WTC11 (cell line): ENCODE measurements around the gene AGBL5. TPM values are rescaled to one million over a fixed set of nuclear protein-coding genes. Genes with fewer than 3 reads are reported as not detected.

Source experiments
- ATAC-seq: fragments of 200-7000 bp; cut with Tn5 transposase; 2 replicates; pipeline ENCODE4 v1.10.0; 2021; ENCODE audit warnings: mild to moderate bottlenecking, moderate library complexity
- CTCF ChIA-PET: fragments of 300-600 bp; sonication (Branson Sonifier 250); formaldehyde crosslinking; loops from one replicate; lab custom pipeline; 2021; ENCODE audit warnings: antibody characterized with exemption; lab: Charles Lee
- POLR2A ChIA-PET: fragments of 350-600 bp; sonication (Branson Sonifier 250); formaldehyde crosslinking; loops from one replicate; lab custom pipeline; 2021; ENCODE audit warnings: antibody characterized with exemption; lab: Charles Lee
- DNase-seq: peaks from one replicate; pipeline ENCODE4 v3.0.0; 2021; ENCODE audit warnings: low spot score
- H3K27ac Mint-ChIP-seq: 2 replicates; pipeline ENCODE4 v1.8.0; 2021; ENCODE audit warnings: mixed read lengths
- H3K27me3 Mint-ChIP-seq: 2 replicates; pipeline ENCODE4 v1.8.0; 2021; ENCODE audit warnings: low read depth, mild to moderate bottlenecking, moderate library complexity, mixed read lengths
- H3K36me3 Mint-ChIP-seq: 2 replicates; pipeline ENCODE4 v1.8.0; 2021; ENCODE audit warnings: mixed read lengths
- H3K4me1 Mint-ChIP-seq: 2 replicates; pipeline ENCODE4 v1.8.0; 2022; ENCODE audit warnings: mixed read lengths
- H3K4me3 Mint-ChIP-seq: 2 replicates; pipeline ENCODE4 v1.8.0; 2021; ENCODE audit warnings: mild to moderate bottlenecking, moderate library complexity, mixed read lengths
- H3K9me3 Mint-ChIP-seq: 2 replicates; pipeline ENCODE4 v1.8.0; 2021; ENCODE audit warnings: mixed read lengths
- ESRRA ChIP-seq: sonication (generic); formaldehyde crosslinking; IDR thresholded peaks from 2 replicates; pipeline ENCODE4 v1.8.1; 2022; ENCODE audit warnings: mild to moderate bottlenecking, missing genetic modification reagents, borderline replicate concordance
- FOXK1 ChIP-seq: sonication (generic); formaldehyde crosslinking; IDR thresholded peaks from 2 replicates; pipeline ENCODE4 v1.8.0; 2022; ENCODE audit warnings: mild to moderate bottlenecking, moderate library complexity, missing genetic modification reagents
- HMGA2 ChIP-seq: fragments of 250-450 bp; sonication (Bioruptor Pico); IDR thresholded peaks from 2 replicates; pipeline ENCODE4 v1.4.0; 2021; ENCODE audit warnings: mild to moderate bottlenecking, moderate library complexity
- JUN ChIP-seq: sonication (generic); formaldehyde crosslinking; IDR thresholded peaks from 2 replicates; pipeline ENCODE4 v1.8.0; 2023; ENCODE audit warnings: mild to moderate bottlenecking, missing genetic modification reagents
- NR1H2 ChIP-seq: sonication (generic); formaldehyde crosslinking; IDR thresholded peaks from 2 replicates; pipeline ENCODE4 v1.9.0; 2021; ENCODE audit warnings: mild to moderate bottlenecking, moderate library complexity, missing genetic modification reagents
- PRRX2 ChIP-seq: fragments of 250-450 bp; sonication (Bioruptor Pico); IDR thresholded peaks from 2 replicates; pipeline ENCODE4 v1.8.0; 2021; ENCODE audit warnings: mild to moderate bottlenecking
- SP1 ChIP-seq: sonication (generic); formaldehyde crosslinking; conservative IDR thresholded peaks from 2 replicates; pipeline ENCODE4 v1.8.1; 2022; ENCODE audit warnings: missing genetic modification reagents
- ZNF219 ChIP-seq: sonication (generic); formaldehyde crosslinking; IDR thresholded peaks from 2 replicates; pipeline ENCODE4 v1.8.0; 2023; ENCODE audit warnings: missing genetic modification reagents, mild to moderate bottlenecking, borderline replicate concordance
- ZNF423 ChIP-seq: fragments of 250-450 bp; sonication (Bioruptor Pico); IDR thresholded peaks from 2 replicates; pipeline ENCODE4 v2.1.2; 2022; ENCODE audit warnings: mild to moderate bottlenecking, moderate library complexity
- ZNF671 ChIP-seq: fragments of 250-450 bp; sonication (Bioruptor Pico); IDR thresholded peaks from 2 replicates; pipeline ENCODE4 v1.8.0; 2021; ENCODE audit warnings: mild to moderate bottlenecking
- total RNA-seq: library from RNA; stranded (reverse); gene quantifications from 3 replicates; pipeline ENCODE4 v1.2.3, GENCODE V29; 2021
- TF ChIP-seq, protein P1 (sequence below): sonication (generic); formaldehyde crosslinking; IDR thresholded peaks from 2 replicates; pipeline ENCODE4 v1.8.1; 2022; ENCODE audit warnings: mild to moderate bottlenecking, moderate library complexity, missing genetic modification reagents
- TF ChIP-seq, protein P2 (sequence below): sonication (generic); formaldehyde crosslinking; IDR thresholded peaks from 2 replicates; pipeline ENCODE4 v1.8.1; 2023; ENCODE audit warnings: mild to moderate bottlenecking, missing genetic modification reagents, moderate library complexity
- TF ChIP-seq, protein P3 (sequence below): sonication (generic); formaldehyde crosslinking; IDR thresholded peaks from 2 replicates; pipeline ENCODE4 v1.8.0; 2022; ENCODE audit warnings: missing genetic modification reagents
- TF ChIP-seq, protein P4 (sequence below): sonication (generic); formaldehyde crosslinking; IDR thresholded peaks from 2 replicates; pipeline ENCODE4 v1.8.0; 2023; ENCODE audit warnings: missing genetic modification reagents
- TF ChIP-seq, protein P5 (sequence below): sonication (generic); formaldehyde crosslinking; IDR thresholded peaks from 2 replicates; pipeline ENCODE4 v1.8.0; 2023; ENCODE audit warnings: missing genetic modification reagents, mild to moderate bottlenecking, borderline replicate concordance
- TF ChIP-seq, protein P6 (sequence below): sonication (generic); formaldehyde crosslinking; IDR thresholded peaks from 2 replicates; pipeline ENCODE4 v1.8.0; 2022; ENCODE audit warnings: mild to moderate bottlenecking, missing genetic modification reagents

Gene AGBL5
- total RNA-seq, 1 experiment from 2014 or later, result 43.0 TPM

DNA sequence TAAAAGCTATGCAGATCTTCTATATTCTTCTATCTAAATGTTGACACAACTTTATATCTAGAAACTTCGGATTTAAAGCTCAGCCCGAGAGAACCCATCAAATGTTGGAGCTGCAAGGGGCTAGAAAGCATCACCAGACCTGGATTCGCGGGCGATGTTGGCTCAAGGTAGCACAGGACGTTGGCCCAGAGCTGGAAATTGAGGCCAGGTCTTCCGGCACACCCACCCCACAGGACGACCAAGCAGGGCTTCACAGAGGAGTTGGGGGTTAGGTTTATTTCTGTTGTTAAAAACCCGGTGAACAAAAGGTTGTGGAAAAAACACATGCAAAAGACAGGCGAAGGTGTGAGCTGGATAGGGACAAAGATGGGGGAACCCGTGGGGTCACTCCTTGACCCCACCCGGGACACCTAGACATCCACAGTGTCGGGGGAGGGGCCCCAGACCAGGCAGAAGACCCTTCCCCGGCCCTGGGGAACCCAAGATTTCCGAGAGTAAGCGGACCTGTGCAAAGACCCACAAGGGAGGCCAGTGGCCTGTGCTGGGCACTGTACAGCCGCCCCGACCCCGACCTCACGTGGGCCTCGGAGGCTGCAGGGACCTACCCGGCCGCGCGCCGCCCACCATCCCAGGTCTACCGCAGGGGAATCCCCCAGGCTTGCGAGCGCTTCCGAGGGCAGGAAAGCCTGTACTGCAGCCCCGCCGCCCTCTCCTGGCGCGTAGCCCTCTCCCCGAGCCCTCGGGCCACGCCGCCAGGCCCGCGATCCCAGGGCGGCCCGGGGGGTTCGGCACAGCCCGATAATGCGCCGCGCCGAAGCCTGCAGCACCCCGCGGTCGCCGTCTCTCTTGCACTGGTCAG, 1.8 kb upstream of the AGBL5 start:
- Mint-ChIP-seq H3K36me3 (peaks cover 6% of the 10 kb centered on the region; the same call in 1 of the 2 replicates), H3K9me3 (peaks cover 3% of the 10 kb centered on the region; the same call in 1 of the 2 replicates), H3K27me3 (peaks cover 10% of the 10 kb centered on the region), H3K4me3 (peak overlapping the region; percentile 93), H3K4me1 (peaks cover 12% of the 10 kb centered on the region), H3K27ac (peak overlapping the region; percentile 74; the same call in 1 of the 2 replicates)
- ChIA-PET CTCF (interaction anchor here (0.9 to 4.4 kb wide), 18 partner anchors 9 to 254 kb away, joined by 3 to 38 read pairs (median 6); partner anchors contain the start of genes KHK and OST4), POLR2A (interaction anchor here (0.6 to 4.0 kb wide), 9 partner anchors 15 to 1011 kb away, joined by 3 to 27 read pairs (median 5); partner anchors contain the start of genes KHK, OST4 and TMEM214)
- DNase-seq (no peak), ATAC-seq (peak; percentile 6)
- TF ChIP-seq, protein P1, sequence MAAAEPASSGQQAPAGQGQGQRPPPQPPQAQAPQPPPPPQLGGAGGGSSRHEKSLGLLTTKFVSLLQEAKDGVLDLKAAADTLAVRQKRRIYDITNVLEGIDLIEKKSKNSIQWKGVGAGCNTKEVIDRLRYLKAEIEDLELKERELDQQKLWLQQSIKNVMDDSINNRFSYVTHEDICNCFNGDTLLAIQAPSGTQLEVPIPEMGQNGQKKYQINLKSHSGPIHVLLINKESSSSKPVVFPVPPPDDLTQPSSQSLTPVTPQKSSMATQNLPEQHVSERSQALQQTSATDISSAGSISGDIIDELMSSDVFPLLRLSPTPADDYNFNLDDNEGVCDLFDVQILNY, result peak; percentile 56; the same call in 1 of the 2 replicates
- TF ChIP-seq ZNF423 (CRISPR knock-in tag), result no peak
- TF ChIP-seq ZNF219 (CRISPR knock-in tag), result peak; percentile 62; the same call in 1 of the 2 replicates
- no peak for TF ChIP-seq HMGA2
- TF ChIP-seq, protein P2, sequence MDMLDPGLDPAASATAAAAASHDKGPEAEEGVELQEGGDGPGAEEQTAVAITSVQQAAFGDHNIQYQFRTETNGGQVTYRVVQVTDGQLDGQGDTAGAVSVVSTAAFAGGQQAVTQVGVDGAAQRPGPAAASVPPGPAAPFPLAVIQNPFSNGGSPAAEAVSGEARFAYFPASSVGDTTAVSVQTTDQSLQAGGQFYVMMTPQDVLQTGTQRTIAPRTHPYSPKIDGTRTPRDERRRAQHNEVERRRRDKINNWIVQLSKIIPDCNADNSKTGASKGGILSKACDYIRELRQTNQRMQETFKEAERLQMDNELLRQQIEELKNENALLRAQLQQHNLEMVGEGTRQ (CRISPR knock-in tag), result peak; percentile 44; the same call in 1 of the 2 replicates
- TF ChIP-seq, protein P3, sequence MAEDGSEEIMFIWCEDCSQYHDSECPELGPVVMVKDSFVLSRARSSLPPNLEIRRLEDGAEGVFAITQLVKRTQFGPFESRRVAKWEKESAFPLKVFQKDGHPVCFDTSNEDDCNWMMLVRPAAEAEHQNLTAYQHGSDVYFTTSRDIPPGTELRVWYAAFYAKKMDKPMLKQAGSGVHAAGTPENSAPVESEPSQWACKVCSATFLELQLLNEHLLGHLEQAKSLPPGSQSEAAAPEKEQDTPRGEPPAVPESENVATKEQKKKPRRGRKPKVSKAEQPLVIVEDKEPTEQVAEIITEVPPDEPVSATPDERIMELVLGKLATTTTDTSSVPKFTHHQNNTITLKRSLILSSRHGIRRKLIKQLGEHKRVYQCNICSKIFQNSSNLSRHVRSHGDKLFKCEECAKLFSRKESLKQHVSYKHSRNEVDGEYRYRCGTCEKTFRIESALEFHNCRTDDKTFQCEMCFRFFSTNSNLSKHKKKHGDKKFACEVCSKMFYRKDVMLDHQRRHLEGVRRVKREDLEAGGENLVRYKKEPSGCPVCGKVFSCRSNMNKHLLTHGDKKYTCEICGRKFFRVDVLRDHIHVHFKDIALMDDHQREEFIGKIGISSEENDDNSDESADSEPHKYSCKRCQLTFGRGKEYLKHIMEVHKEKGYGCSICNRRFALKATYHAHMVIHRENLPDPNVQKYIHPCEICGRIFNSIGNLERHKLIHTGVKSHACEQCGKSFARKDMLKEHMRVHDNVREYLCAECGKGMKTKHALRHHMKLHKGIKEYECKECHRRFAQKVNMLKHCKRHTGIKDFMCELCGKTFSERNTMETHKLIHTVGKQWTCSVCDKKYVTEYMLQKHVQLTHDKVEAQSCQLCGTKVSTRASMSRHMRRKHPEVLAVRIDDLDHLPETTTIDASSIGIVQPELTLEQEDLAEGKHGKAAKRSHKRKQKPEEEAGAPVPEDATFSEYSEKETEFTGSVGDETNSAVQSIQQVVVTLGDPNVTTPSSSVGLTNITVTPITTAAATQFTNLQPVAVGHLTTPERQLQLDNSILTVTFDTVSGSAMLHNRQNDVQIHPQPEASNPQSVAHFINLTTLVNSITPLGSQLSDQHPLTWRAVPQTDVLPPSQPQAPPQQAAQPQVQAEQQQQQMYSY (CRISPR knock-in tag), result peak; percentile 51; the same call in 1 of the 2 replicates
- TF ChIP-seq, protein P4, sequence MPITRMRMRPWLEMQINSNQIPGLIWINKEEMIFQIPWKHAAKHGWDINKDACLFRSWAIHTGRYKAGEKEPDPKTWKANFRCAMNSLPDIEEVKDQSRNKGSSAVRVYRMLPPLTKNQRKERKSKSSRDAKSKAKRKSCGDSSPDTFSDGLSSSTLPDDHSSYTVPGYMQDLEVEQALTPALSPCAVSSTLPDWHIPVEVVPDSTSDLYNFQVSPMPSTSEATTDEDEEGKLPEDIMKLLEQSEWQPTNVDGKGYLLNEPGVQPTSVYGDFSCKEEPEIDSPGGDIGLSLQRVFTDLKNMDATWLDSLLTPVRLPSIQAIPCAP (CRISPR knock-in tag), result peak; percentile 57; the same call in 1 of the 2 replicates
- 0 out of 2 replicates have a peak, but pooled peaks have one; percentile 22 for TF ChIP-seq ZNF671 (CRISPR knock-in tag)
- 0 out of 2 replicates have a peak, but pooled peaks have one; percentile 26 for TF ChIP-seq FOXK1 (CRISPR knock-in tag)
- TF ChIP-seq SP1 (CRISPR knock-in tag), result 0 out of 2 replicates have a peak, but pooled peaks have one; percentile 8
- TF ChIP-seq JUN, result 0 out of 2 replicates have a peak, but pooled peaks have one; percentile 24
- no peak for TF ChIP-seq PRRX2 (CRISPR knock-in tag)
- TF ChIP-seq, protein P5, sequence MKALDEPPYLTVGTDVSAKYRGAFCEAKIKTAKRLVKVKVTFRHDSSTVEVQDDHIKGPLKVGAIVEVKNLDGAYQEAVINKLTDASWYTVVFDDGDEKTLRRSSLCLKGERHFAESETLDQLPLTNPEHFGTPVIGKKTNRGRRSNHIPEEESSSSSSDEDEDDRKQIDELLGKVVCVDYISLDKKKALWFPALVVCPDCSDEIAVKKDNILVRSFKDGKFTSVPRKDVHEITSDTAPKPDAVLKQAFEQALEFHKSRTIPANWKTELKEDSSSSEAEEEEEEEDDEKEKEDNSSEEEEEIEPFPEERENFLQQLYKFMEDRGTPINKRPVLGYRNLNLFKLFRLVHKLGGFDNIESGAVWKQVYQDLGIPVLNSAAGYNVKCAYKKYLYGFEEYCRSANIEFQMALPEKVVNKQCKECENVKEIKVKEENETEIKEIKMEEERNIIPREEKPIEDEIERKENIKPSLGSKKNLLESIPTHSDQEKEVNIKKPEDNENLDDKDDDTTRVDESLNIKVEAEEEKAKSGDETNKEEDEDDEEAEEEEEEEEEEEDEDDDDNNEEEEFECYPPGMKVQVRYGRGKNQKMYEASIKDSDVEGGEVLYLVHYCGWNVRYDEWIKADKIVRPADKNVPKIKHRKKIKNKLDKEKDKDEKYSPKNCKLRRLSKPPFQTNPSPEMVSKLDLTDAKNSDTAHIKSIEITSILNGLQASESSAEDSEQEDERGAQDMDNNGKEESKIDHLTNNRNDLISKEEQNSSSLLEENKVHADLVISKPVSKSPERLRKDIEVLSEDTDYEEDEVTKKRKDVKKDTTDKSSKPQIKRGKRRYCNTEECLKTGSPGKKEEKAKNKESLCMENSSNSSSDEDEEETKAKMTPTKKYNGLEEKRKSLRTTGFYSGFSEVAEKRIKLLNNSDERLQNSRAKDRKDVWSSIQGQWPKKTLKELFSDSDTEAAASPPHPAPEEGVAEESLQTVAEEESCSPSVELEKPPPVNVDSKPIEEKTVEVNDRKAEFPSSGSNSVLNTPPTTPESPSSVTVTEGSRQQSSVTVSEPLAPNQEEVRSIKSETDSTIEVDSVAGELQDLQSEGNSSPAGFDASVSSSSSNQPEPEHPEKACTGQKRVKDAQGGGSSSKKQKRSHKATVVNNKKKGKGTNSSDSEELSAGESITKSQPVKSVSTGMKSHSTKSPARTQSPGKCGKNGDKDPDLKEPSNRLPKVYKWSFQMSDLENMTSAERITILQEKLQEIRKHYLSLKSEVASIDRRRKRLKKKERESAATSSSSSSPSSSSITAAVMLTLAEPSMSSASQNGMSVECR (CRISPR knock-in tag), result no peak
- TF ChIP-seq, protein P6, sequence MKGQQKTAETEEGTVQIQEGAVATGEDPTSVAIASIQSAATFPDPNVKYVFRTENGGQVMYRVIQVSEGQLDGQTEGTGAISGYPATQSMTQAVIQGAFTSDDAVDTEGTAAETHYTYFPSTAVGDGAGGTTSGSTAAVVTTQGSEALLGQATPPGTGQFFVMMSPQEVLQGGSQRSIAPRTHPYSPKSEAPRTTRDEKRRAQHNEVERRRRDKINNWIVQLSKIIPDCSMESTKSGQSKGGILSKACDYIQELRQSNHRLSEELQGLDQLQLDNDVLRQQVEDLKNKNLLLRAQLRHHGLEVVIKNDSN, result peak; percentile 47; the same call in 1 of the 2 replicates
- TF ChIP-seq NR1H2 (CRISPR knock-in tag), result no peak
- peak; percentile 36; the same call in 1 of the 2 replicates for TF ChIP-seq ESRRA (CRISPR knock-in tag)
